M059J (cell line): ENCODE measurements around the gene ACTR2. TPM values are rescaled to one million over a fixed set of nuclear protein-coding genes. Genes with fewer than 3 reads are reported as not detected.
"Not testable (repeated sequence)": the region's sequence is repeated elsewhere in the genome, so short reads cannot be mapped to it uniquely, and the experiment has no call there.

Source experiments
- DNase-seq: peaks from one replicate; pipeline ENCODE4 v3.0.0-alpha.2; 2012; ENCODE audit warnings: low read depth
- total RNA-seq: library from RNA; depleted of rRNA; stranded (reverse); fragments of >200 nt; shearing (Covaris generic); gene quantifications from 2 replicates; pipeline ENCODE4 v1.2.3, GENCODE V29; 2014

Gene ACTR2
- total RNA-seq, 1 experiment from 2014 or later = 90.8 TPM

DNA sequence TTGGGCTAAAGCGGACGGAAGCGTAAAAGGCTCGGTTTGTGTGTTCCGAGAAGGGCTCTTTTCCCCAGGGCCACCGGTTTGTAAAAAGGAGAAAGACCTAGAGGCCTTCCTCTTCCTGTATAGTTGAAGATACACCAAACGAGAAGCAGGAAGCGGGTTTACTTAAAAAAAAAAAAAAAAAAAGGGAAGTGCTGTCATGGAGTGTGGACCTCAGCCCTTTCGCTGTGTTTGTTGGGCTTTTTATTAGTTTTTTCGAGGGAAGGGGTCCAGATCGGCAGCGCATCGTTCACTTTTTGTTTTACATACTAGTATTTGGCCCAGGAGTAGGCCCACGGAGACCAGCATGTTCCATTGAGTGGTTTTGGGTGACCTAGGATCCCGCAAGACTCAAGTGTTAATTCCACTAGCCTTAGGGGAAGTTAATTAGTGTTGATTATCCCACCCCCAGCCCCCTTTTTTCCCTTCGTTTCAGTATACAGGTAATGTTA lies 676 bp downstream of the ACTR2 start:
- no peak for DNase-seq

DNA sequence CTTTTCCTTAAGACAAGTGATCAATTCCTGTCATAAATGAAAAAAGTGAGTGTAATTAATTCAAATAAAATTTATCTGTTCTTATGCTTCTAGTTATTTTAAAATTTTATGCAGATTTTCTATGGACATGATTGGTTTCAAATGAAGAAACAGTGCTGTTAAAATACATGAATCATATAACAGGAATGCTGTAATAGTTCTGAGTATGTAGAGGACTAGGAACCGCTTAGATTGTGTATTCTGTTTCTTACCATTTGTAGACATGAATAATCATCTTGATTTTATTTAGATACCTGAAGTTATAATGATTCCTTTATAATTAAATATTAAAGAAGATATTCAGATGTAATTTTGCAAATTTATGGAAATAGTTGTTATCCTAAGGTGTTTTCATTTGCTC lies 3.5 kb downstream of the ACTR2 start:
- DNase-seq = peak; percentile 61

GRCh38 chr2:65231892-65232477 lies 4.4 kb downstream of the ACTR2 start:
- peak; percentile 54 for DNase-seq

GRCh38 chr2:65232636-65233035 lies 5.0 kb downstream of the ACTR2 start:
- peak; percentile 74 for DNase-seq

DNA sequence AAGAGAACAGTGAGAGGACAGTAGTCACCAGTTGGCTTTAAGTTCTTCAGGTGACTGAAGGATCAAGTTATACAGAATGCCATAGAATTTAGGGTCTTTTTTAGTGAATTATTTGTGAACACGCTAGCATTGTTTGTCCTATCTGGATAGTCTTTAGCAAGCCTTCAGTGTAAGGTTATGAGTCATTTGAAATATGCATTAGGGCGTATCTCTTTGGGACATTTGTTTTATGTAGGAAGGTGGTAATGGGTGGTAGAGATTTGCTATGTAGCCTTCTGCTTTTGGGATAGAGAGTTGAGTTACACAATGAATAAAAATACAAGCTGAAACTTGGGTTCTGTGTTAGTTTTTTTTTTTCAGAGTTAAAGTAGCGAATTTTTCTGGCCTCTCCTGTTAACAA lies 13.0 kb downstream of the ACTR2 start:
- DNase-seq = no peak

GRCh38 chr2:65244452-65244851 lies 16.8 kb downstream of the ACTR2 start:
- DNase-seq = not testable (repeated sequence)

GRCh38 chr2:65252640-65253039 lies 25.0 kb downstream of the ACTR2 start:
- DNase-seq = no peak

- DNase-seq = no peak
Measured at GRCh38 chr2:65255356-65255755, 27.7 kb downstream of the ACTR2 start.

DNA sequence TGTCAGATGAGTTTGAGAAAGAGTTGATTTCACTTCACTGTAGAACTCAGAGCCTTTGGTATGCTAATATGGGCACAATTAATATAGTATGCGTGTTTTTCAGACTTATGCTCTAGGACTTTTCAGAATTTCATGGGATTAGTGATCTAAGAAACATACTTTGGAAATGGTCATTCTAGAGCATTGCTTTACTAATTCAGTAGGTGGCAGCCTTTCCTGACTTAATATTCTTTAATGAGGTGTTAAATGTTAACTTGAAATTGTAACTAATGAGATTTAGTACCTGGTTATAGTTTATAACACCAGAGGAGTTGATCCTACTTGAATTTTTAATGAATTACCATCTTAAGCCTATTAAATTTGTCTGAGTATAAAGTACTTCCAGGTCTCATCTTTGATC lies 28.4 kb downstream of the ACTR2 start:
- no peak for DNase-seq

DNA sequence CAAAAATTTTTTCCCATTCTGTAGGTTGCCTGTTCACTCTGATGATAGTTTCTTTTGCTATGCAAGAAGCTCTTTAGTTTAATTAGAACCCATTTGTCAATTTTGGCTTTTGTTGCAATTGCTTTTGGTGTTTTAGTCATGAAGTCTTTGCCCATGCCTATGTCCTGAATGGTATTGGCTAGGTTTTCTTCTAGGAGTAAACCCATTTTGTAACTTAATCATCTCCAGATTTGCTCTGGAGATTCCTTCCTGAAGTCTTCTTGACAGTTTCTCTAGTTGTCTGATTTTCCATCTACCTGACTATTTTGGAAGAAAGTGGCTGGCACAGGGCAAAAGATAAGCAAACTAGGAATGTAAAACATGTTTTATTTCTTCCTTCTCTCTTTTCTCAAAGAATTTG lies 30.2 kb downstream of the ACTR2 start:
- not testable (repeated sequence) for DNase-seq

- DNase-seq = no peak
Measured at GRCh38 chr2:65261676-65262075, 34.0 kb downstream of the ACTR2 start.

DNA sequence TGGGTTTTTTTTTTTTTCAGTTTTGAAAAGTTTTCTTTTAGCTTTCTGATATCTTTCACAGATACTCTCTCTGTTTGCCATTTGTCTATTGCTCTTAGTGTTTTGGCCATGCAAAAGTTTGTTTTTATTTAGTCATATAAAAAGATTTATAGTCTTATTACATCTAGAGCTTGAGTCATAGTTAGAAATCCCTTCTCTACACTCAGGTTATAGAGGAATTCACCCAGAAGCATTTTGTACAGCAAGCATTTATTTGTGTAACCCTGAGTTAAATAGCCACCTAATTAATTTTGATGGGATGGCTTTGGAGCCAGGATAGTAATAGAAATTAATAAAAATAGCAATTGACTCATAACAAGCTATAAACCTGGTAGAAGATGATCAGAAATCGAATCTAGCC lies 35.6 kb downstream of the ACTR2 start:
- peak; percentile 28 for DNase-seq

DNA sequence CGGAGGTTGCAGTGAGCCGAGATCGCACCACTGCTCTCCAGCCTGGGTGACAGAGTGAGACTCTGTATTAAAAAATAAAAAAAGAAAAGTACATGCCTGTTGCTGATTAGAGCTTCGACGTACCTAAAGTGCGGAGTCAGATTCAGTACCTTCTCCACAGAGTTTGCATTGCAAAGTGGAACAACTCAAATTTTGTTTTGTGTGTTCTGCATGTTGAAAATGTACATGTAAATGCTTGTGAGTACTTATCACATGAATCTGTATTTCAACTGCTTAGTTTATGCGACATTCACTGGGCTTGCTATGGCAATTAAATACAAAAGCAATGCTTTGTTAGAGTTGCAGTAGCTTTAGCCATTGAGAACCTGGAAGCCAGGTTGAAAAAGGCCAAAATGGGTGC lies 36.4 kb downstream of the ACTR2 start:
- no peak for DNase-seq

- peak; percentile 77 for DNase-seq
Measured at GRCh38 chr2:65264821-65265670, 37.4 kb downstream of the ACTR2 start.

DNA sequence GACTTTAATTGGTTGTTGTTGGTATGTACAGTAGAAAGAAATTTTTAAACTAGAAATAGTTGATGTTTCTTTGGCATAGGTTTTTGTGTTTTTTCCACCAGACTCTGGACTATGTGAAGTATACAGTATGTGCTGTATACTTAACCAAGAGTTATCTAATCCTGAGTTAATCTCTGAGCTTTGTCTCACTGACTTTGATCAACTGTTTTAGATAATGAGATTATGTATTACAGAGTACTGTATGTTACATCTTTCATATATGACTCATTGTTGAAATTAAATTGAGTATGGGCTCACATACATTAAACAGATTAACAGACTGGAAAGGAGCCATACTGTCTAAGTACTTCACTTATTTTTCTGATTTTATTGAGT lies 38.0 kb downstream of the ACTR2 start:
- no peak for DNase-seq

GRCh38 chr2:65267008-65267407 lies 39.4 kb downstream of the ACTR2 start:
- no peak for DNase-seq

GRCh38 chr2:65268957-65269356 lies 41.3 kb downstream of the ACTR2 start:
- no peak for DNase-seq

- DNase-seq = no peak
Measured at GRCh38 chr2:65273344-65273743, 45.7 kb downstream of the ACTR2 start.

GRCh38 chr2:65275141-65275915 lies 47.7 kb downstream of the ACTR2 start:
- DNase-seq = no peak

GRCh38 chr2:65276609-65277008 lies 49.0 kb downstream of the ACTR2 start:
- no peak for DNase-seq

- no peak for DNase-seq
Measured at GRCh38 chr2:65277118-65277517, 49.5 kb downstream of the ACTR2 start.

GRCh38 chr2:65277791-65278483 lies 50.3 kb downstream of the ACTR2 start:
- peak; percentile 51 for DNase-seq
